AG10803 (cell line): Measurements from ENCODE around the gene CTBP1.

Source experiments
- DNase-seq: peaks from one replicate; pipeline ENCODE4 v3.0.0; 2010; ENCODE audit warnings: low read depth
- H3K4me3 ChIP-seq: 2 replicates; pipeline ENCODE4 v1.5.1; 2011; ENCODE audit warnings: mild to moderate bottlenecking, low read length, control low read depth
- TF ChIP-seq, protein P1 (sequence below): conservative IDR thresholded peaks from 2 replicates; pipeline ENCODE4 v1.5.1; 2011; ENCODE audit warnings: mild to moderate bottlenecking, low read length, control low read depth, inconsistent platforms

The CTBP1 gene

DNA sequence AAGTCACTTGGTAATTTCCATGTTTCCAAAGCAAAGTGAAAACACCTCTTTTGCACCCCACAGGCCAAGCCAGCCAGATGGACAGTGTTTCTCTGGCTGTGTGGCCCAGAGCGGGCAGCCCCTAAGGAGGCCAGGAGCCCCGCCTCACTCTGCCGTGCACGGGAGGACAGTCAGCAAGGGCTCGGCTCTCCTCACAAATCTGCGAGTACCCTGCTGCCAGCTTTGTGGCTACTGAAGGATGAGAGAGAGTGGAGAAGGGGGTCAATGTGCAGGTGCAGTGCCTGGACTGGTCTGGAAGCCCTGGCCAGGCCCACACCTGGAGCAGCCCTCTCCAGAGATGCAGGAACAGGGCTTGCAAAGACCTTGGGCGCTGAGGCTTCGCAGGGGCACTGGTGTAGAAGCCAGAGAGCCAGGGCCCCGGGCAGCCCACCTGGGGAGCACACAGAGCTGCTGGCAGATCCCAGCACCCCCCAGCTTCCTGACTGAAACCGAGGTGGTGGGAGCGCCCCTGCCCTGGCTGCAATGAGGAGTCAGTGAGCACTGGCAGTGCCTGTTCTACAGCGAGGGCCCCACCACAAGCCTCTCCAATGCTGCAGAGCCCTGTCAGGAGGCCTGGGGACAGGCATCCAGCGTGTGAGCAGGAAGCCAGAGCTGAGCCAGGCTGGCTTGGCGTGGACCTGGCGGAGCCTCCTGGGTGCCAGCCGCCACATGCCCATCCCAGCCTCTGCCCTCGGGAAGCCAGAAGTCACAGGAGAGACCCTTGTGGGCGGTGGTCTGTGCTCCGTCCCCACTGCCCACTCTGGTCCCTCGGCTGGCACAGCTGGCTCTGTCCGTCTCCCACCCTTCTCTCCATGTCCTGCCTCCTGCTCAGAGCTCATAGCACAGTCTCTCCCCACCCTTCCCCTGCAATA, 80.5 kb downstream of the CTBP1 start:
- TF ChIP-seq, protein P1, sequence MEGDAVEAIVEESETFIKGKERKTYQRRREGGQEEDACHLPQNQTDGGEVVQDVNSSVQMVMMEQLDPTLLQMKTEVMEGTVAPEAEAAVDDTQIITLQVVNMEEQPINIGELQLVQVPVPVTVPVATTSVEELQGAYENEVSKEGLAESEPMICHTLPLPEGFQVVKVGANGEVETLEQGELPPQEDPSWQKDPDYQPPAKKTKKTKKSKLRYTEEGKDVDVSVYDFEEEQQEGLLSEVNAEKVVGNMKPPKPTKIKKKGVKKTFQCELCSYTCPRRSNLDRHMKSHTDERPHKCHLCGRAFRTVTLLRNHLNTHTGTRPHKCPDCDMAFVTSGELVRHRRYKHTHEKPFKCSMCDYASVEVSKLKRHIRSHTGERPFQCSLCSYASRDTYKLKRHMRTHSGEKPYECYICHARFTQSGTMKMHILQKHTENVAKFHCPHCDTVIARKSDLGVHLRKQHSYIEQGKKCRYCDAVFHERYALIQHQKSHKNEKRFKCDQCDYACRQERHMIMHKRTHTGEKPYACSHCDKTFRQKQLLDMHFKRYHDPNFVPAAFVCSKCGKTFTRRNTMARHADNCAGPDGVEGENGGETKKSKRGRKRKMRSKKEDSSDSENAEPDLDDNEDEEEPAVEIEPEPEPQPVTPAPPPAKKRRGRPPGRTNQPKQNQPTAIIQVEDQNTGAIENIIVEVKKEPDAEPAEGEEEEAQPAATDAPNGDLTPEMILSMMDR: no peak
- no peak for DNase-seq
- peak overlapping the region; percentile 71 for H3K4me3 ChIP-seq

DNA sequence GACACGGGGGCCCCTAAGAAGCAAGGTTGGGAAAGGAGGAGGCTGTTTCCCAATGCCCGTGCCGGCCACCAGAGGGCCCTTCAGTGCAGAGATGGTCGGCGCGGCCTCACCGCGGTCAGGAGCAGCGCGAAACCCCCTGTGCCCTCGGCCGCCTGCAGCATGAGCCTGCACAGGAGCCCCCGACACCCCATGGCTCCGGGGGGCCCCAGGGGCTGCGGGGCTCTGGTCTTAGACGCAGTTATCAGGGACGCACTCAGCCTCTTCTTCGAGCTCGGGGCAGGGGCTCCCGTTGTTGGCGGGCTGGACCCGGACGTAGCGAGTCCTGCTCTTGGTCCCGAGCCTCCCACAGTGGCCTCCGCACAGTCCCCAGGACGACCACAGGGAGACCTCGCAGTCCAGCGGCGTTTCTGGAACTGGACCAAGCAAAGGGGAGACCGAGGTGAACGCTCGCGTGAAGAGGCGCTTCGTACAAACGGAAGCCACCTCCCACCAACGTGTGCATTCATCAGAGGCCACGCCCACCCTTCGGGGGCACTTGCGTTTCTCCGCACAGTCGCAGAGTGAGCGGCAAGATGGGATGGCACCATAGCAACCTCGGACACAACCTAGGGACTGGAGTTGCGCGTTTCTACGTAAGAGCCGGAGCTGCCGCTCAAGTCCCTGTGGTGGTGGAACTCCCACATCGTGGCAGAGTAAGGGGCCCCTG, 81.5 kb downstream of the CTBP1 start:
- TF ChIP-seq, protein P1: peak; percentile 83
- peak; percentile 81 for DNase-seq
- peak overlapping the region; percentile 71 for H3K4me3 ChIP-seq

DNA sequence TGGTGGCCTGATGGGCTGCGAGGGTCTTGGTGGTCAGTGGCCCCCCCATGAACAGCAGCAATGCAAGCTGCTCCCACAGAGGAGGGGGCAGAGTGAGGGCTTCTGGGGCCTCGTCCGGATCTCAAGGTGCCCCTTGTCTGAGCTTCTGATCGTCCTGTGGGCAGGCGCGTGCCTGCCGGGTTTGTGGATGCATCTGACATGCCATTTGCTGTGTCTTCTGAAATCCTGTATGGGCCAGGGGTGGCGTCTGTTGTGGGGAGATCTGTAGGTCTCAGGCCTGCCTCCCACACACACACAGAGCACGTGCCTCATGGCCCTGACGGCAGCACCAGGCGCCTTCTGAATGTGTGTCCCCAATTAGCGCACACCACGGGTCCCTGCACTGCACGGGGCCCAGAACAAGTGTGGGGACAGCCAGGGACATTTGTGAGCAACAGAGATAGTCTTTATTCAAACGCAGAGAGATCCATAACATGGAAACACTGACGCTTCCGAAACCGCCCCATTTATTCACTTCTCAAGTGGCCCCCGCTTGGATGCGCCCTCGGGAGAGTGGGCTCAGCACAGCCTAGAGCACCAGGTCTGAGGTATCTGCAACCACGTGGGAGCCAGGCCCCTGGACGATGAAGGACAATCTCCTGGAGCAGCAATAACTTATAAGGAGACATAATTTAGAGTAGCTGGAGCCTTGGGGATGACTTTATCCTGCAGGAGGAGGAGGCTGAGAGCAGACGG, 82.3 kb downstream of the CTBP1 start:
- no peak for DNase-seq
- TF ChIP-seq, protein P1: no peak
- no peak overlapping the region for H3K4me3 ChIP-seq

DNA sequence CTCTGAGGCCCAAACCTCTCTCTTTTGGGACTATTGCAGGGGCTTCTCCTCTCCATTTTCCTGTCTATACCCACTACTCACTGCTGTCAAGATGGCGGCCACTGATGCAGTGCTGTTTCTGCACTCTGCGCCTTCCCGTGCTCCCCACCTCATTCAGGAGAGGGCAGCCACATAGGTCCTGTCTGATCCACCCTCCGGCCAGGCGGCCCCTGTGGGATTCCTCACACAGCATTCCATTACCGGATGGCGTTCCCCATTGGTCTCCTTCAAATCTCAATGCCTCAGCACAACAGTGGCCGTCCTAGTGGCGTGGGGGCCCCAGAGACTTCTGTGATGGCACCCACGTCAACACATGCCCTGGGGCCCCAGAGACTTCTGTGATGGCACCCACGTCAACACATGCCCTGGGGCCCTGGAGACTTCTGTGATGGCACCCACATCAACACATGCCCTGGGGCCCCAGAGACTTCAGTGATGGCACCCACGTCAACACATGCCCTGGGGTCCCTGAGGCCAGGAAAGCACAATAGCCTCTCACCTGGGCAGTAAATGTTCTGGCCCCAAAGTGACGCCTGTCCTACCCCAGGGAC, 83.9 kb downstream of the CTBP1 start:
- H3K4me3 ChIP-seq: no peak overlapping the region
- TF ChIP-seq, protein P1: no peak
- DNase-seq: no peak

DNA sequence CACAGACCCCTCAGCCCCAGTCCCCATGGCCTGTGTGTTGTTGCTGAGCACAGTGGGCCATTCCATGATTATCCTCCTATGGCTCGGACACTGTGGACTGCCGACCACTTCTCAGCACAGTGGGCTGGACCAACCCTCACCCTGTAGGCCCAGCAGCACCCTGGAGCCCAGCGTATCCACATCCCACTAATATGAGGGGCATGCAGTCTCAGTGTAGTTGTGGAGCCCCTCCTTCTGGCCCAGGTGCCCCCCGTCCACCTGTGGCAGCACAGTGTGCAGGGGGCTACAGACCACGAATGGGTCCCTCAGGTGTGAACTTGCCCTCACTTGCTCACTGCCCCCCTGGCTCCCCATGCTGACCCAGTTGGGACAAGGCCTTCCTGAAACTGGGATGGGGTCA, 84.5 kb downstream of the CTBP1 start:
- no peak overlapping the region for H3K4me3 ChIP-seq
- DNase-seq: no peak
- TF ChIP-seq, protein P1: no peak

DNA sequence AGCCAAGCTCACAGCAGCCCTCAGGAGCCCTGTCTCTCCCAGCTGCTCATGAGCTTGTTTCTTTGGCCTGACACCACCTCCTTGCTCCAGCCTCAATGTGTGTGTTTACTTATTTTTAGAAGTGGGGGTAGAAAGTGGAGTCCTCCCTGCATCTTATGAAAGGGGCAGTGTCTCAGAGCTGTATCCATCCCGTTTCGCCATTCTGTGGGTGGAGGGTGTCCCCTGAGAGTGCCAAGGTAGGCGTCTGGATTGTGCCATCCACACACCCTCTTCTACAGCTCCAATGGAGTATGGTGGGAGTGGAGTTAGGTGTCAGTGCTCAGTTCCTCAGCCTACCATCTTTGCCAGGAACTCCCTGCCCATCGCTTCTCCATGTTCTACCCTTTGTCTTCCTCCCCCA, 84.9 kb downstream of the CTBP1 start:
- H3K4me3 ChIP-seq: no peak overlapping the region
- no peak for DNase-seq
- TF ChIP-seq, protein P1: no peak
